Vagina (tissue), 2 donors: Measurements from ENCODE around the gene ANKLE1. TPM values are rescaled to one million over a fixed set of nuclear protein-coding genes. Genes with fewer than 3 reads are reported as not detected.

Experiments used
- DNase-seq, 2 donors: peaks; one replicate each; pipeline ENCODE4 v3.0.0-alpha.2; 2017; ENCODE audit errors: extremely low spot score in 2 of 2
- H3K27ac ChIP-seq: fragments of 200-600 bp; sonication (generic); one replicate; pipeline ENCODE4 v1.5.1; 2019
- H3K27me3 ChIP-seq: fragments of 200-600 bp; sonication (generic); one replicate; pipeline ENCODE4 v1.5.1; 2019
- H3K36me3 ChIP-seq, 2 donors: fragments of 200-600 bp; sonication (generic); one replicate each; pipeline ENCODE4 v1.5.1; 2017 to 2019
- H3K4me1 ChIP-seq: fragments of 200-600 bp; sonication (generic); one replicate; pipeline ENCODE4 v1.5.1; 2019
- H3K4me3 ChIP-seq, 2 donors: fragments of 200-600 bp; sonication (generic); 1 replicate in 1 of 2; 2 replicates in 1 of 2; pipeline ENCODE4 v1.5.1; 2016 to 2019
- H3K9me3 ChIP-seq: fragments of 200-600 bp; sonication (generic); one replicate; pipeline ENCODE4 v1.5.1; 2019
- CTCF ChIP-seq, 3 experiments: fragments of 450-650 bp in 2 of 3; fragments of 200-600 bp in 1 of 3; sonication (generic) in 1 of 3; IDR thresholded peaks; one replicate each; pipeline ENCODE4 v1.5.1; 2017 to 2019; ENCODE audit warnings: antibody characterized with exemption in 3 of 3, mild to moderate bottlenecking in 2 of 3, moderate library complexity in 2 of 3
- POLR2A ChIP-seq, 2 donors: fragments of 450-650 bp; IDR thresholded peaks; one replicate each; pipeline ENCODE4 v1.6.1; 2017; ENCODE audit warnings: antibody characterized with exemption in 2 of 2, mild to moderate bottlenecking in 2 of 2, moderate library complexity in 2 of 2
- POLR2AphosphoS5 ChIP-seq, 2 donors: sonication (generic); formaldehyde crosslinking; IDR thresholded peaks; one replicate each; pipeline ENCODE4 v1.9.0; 2017; ENCODE audit warnings: antibody characterized with exemption in 2 of 2, mild to moderate bottlenecking in 2 of 2, low read depth in 1 of 2; ENCODE audit not compliant: insufficient read depth in 1 of 2
- intact Hi-C: fragments of 100-400 bp; cut with DNase I; formaldehyde crosslinking; loops from one replicate; pipeline ENCODE4 v1.15.1; 2023
- total RNA-seq: library from RNA; depleted of rRNA; stranded (reverse); fragments of >200 nt; gene quantifications from one replicate; pipeline ENCODE4 v1.2.3, GENCODE V29; 2016

ANKLE1 gene
- 2.9 TPM for total RNA-seq

- no peak for DNase-seq
- H3K36me3 ChIP-seq, result peaks cover 0 to 10% of the 10 kb centered on the region in 2 donors
- no peak within 1 kb of the TSS for H3K27ac ChIP-seq
- H3K9me3 ChIP-seq, result no peaks in the 10 kb centered on the region
- no peak for TF ChIP-seq POLR2A (IDR thresholded peaks at IDR 0.05)
- TF ChIP-seq POLR2AphosphoS5 (IDR thresholded peaks at IDR 0.05; ENCODE audit: insufficient read depth in 1 of 2, low read depth in 1 of 2), result no peak
- TF ChIP-seq CTCF (IDR thresholded peaks at IDR 0.05), result no peak
- peak within 1 kb of the TSS; percentile 27 to 32 for H3K4me3 ChIP-seq
- H3K4me1 ChIP-seq, result peaks cover 16% of the 10 kb centered on the region
- intact Hi-C loops, result loop anchor here (5.0 kb wide), 1 partner anchor 214 kb away; no protein-coding TSS in a partner anchor
- no peaks in the 10 kb centered on the region for H3K27me3 ChIP-seq
Observed at GRCh38 chr19:17281391-17282304, at the start of gene ANKLE1. TSS of gene ANKLE1 (plus strand) at chr19:17281901. CDS start at chr19:17281921, 20 bp downstream.

- DNase-seq, result no peak
- peaks cover 0 to 13% of the 10 kb centered on the region in 2 donors for H3K36me3 ChIP-seq
- no peak overlapping the region for H3K27ac ChIP-seq
- peaks cover 37% of the 10 kb centered on the region for H3K4me1 ChIP-seq
- intact Hi-C loops, result no loop called here
- no peaks in the 10 kb centered on the region for H3K9me3 ChIP-seq
- no peak for TF ChIP-seq POLR2A (IDR thresholded peaks at IDR 0.05)
- no peak for TF ChIP-seq POLR2AphosphoS5 (IDR thresholded peaks at IDR 0.05; ENCODE audit: insufficient read depth in 1 of 2, low read depth in 1 of 2)
- TF ChIP-seq CTCF (IDR thresholded peaks at IDR 0.05), result no peak
- H3K4me3 ChIP-seq, result no peak overlapping the region
- H3K27me3 ChIP-seq, result no peaks in the 10 kb centered on the region
Observed at GRCh38 chr19:17232258-17232657, 49.4 kb upstream of the ANKLE1 start.

GRCh38 chr19:17234911-17235299 lies 46.8 kb upstream of the ANKLE1 start:
- TF ChIP-seq POLR2A (IDR thresholded peaks at IDR 0.05) (no peak), POLR2AphosphoS5 (IDR thresholded peaks at IDR 0.05; ENCODE audit: insufficient read depth in 1 of 2, low read depth in 1 of 2) (peak in 1 of 2 donors; percentile 52)
- H3K9me3 ChIP-seq, result no peaks in the 10 kb centered on the region
- H3K4me3 ChIP-seq, result peak overlapping the region; percentile 50 to 54
- H3K27me3 ChIP-seq, result no peaks in the 10 kb centered on the region
- intact Hi-C loops, result no loop called here
- no peak for DNase-seq
- peak overlapping the region; percentile 76 for H3K27ac ChIP-seq
- peaks cover 0 to 21% of the 10 kb centered on the region in 2 donors for H3K36me3 ChIP-seq
- H3K4me1 ChIP-seq, result peaks cover 30% of the 10 kb centered on the region

GRCh38 chr19:17235300-17235970 lies 46.3 kb upstream of the ANKLE1 start:
- peak overlapping the region; percentile 50 to 54 for H3K4me3 ChIP-seq
- no peak for DNase-seq
- H3K27ac ChIP-seq, result peak overlapping the region; percentile 76
- H3K27me3 ChIP-seq, result no peaks in the 10 kb centered on the region
- peak; percentile 27 to 65 (median 33) for TF ChIP-seq CTCF (IDR thresholded peaks at IDR 0.05)
- TF ChIP-seq POLR2AphosphoS5 (IDR thresholded peaks at IDR 0.05; ENCODE audit: insufficient read depth in 1 of 2, low read depth in 1 of 2), result no peak
- peaks cover 30% of the 10 kb centered on the region for H3K4me1 ChIP-seq
- H3K36me3 ChIP-seq, result peaks cover 0 to 22% of the 10 kb centered on the region in 2 donors
- no peaks in the 10 kb centered on the region for H3K9me3 ChIP-seq
- intact Hi-C loops, result no loop called here

GRCh38 chr19:17235971-17236777 lies 45.5 kb upstream of the ANKLE1 start:
- Histone ChIP-seq H3K4me1 (peaks cover 30% of the 10 kb centered on the region), H3K36me3 (peaks cover 0 to 28% of the 10 kb centered on the region in 2 donors)

More at GRCh38 chr19:17235971-17236777, 45.5 kb upstream of the ANKLE1 start:
- TF ChIP-seq POLR2A (IDR thresholded peaks at IDR 0.05) (no peak), POLR2AphosphoS5 (IDR thresholded peaks at IDR 0.05; ENCODE audit: insufficient read depth in 1 of 2, low read depth in 1 of 2) (no peak), CTCF (IDR thresholded peaks at IDR 0.05) (no peak)
- Histone ChIP-seq H3K27ac (peak overlapping the region; percentile 76), H3K27me3 (no peaks in the 10 kb centered on the region), H3K4me3 (peak overlapping the region; percentile 50 to 54), H3K9me3 (no peaks in the 10 kb centered on the region)
- intact Hi-C loops, result no loop called here
- no peak for DNase-seq
